ENCODE results near the gene VAPA.

The VAPA gene

GRCh38 chr18:9944805-9945204 lies 31.0 kb downstream of the VAPA start:
- no peak for DNase-seq

- DNase-seq, result no peak
These were observed 33.0 kb downstream of the VAPA start for GRCh38 chr18:9946831-9947230.

- no peak for DNase-seq
These were observed 33.4 kb downstream of the VAPA start for GRCh38 chr18:9947248-9947647.

GRCh38 chr18:9949315-9949714 lies 35.5 kb downstream of the VAPA start:
- no peak for DNase-seq

GRCh38 chr18:9949861-9950260 lies 36.0 kb downstream of the VAPA start:
- DNase-seq, result no peak

GRCh38 chr18:9950289-9951016 lies 36.6 kb downstream of the VAPA start:
- DNase-seq, result no peak

GRCh38 chr18:9951022-9951859 lies 37.4 kb downstream of the VAPA start:
- peak in 1 of 5 experiments; percentile 63 for DNase-seq

- DNase-seq, result no peak
These were observed 39.0 kb downstream of the VAPA start for GRCh38 chr18:9952633-9953416.

- DNase-seq, result no peak
These were observed 45.1 kb downstream of the VAPA start for GRCh38 chr18:9958861-9959399.

- DNase-seq, result no peak
These were observed 45.7 kb downstream of the VAPA start for GRCh38 chr18:9959564-9959963.

- DNase-seq, result no peak
These were observed 46.6 kb downstream of the VAPA start for GRCh38 chr18:9960258-9960904.

- no peak for DNase-seq
These were observed 47.2 kb downstream of the VAPA start for GRCh38 chr18:9961041-9961440.

- peak in 1 of 5 experiments; percentile 11 for DNase-seq
These were observed 52.2 kb downstream of the VAPA start for GRCh38 chr18:9965711-9966624.

- DNase-seq, result no peak
These were observed 54.4 kb downstream of the VAPA start for GRCh38 chr18:9968081-9968848.

GRCh38 chr18:9969247-9969646 lies 55.4 kb downstream of the VAPA start:
- no peak for DNase-seq

GRCh38 chr18:9971313-9971920 lies 57.6 kb downstream of the VAPA start:
- peak in 4 of 5 experiments; percentile 13 to 67 (median 38) for DNase-seq

- no peak for DNase-seq
These were observed 59.7 kb downstream of the VAPA start for GRCh38 chr18:9973470-9973869.

GRCh38 chr18:9974279-9974915 lies 60.6 kb downstream of the VAPA start:
- no peak for DNase-seq

GRCh38 chr18:9975658-9976057 lies 61.8 kb downstream of the VAPA start:
- no peak for DNase-seq

- DNase-seq, result no peak
These were observed 68.9 kb downstream of the VAPA start for GRCh38 chr18:9982711-9983110.
